KOPT-K1 (cell line): Measurements from ENCODE around the gene NANOG.
"Not testable (repeated sequence)": the region's sequence is repeated elsewhere in the genome, so short reads cannot be mapped to it uniquely, and the experiment has no call there.

Experiments
- H3K27ac ChIP-seq: fragments of 200-600 bp; sonication (generic); 2 replicates; pipeline ENCODE4 v1.5.1; 2016; ENCODE audit warnings: antibody characterized with exemption, mild to moderate bottlenecking, low read depth, low read length; ENCODE audit not compliant: poor library complexity, severe bottlenecking
- H3K36me3 ChIP-seq: fragments of 200-600 bp; sonication (generic); 2 replicates; pipeline ENCODE4 v1.5.1; 2017; ENCODE audit warnings: antibody characterized with exemption, mild to moderate bottlenecking, low read length, moderate library complexity; ENCODE audit not compliant: insufficient read depth
- H3K9me3 ChIP-seq: fragments of 200-600 bp; sonication (generic); 2 replicates; pipeline ENCODE4 v1.5.1; 2017; ENCODE audit warnings: antibody characterized with exemption, low read length, mild to moderate bottlenecking; ENCODE audit not compliant: insufficient read depth, poor library complexity, severe bottlenecking

NANOG gene

GRCh38 chr12:7835116-7835515 is 45.9 kb downstream of the NANOG start:
- no peak overlapping the region for H3K27ac ChIP-seq
- no peaks in the 10 kb centered on the region for H3K36me3 ChIP-seq
- no peaks in the 10 kb centered on the region for H3K9me3 ChIP-seq

GRCh38 chr12:7835766-7836165 is 46.6 kb downstream of the NANOG start:
- no peaks in the 10 kb centered on the region for H3K36me3 ChIP-seq
- no peaks in the 10 kb centered on the region for H3K9me3 ChIP-seq
- H3K27ac ChIP-seq: no peak overlapping the region

GRCh38 chr12:7837366-7837765 is 48.2 kb downstream of the NANOG start:
- Histone ChIP-seq H3K9me3 (no peaks in the 10 kb centered on the region), H3K27ac (no peak overlapping the region), H3K36me3 (no peaks in the 10 kb centered on the region)

- H3K27ac ChIP-seq, H3K36me3 ChIP-seq, H3K9me3 ChIP-seq: not testable (repeated sequence)
These were observed 50.0 kb downstream of the NANOG start for GRCh38 chr12:7839226-7839625.

GRCh38 chr12:7839848-7840247 is 50.6 kb downstream of the NANOG start:
- not testable (repeated sequence) for H3K9me3 ChIP-seq, H3K27ac ChIP-seq, H3K36me3 ChIP-seq

GRCh38 chr12:7842444-7842843 is 53.2 kb downstream of the NANOG start:
- H3K27ac ChIP-seq, H3K9me3 ChIP-seq, H3K36me3 ChIP-seq: not testable (repeated sequence)

- not testable (repeated sequence) for H3K27ac ChIP-seq, H3K9me3 ChIP-seq, H3K36me3 ChIP-seq
These were observed 53.9 kb downstream of the NANOG start for GRCh38 chr12:7843149-7843548.

GRCh38 chr12:7843583-7843982 is 54.4 kb downstream of the NANOG start:
- not testable (repeated sequence) for H3K9me3 ChIP-seq, H3K27ac ChIP-seq, H3K36me3 ChIP-seq

- Histone ChIP-seq H3K36me3 (no peaks in the 10 kb centered on the region), H3K27ac (no peak overlapping the region), H3K9me3 (peaks cover 3% of the 10 kb centered on the region)
These were observed 54.9 kb downstream of the NANOG start for GRCh38 chr12:7844116-7844515.

- not testable (repeated sequence) for H3K36me3 ChIP-seq, H3K27ac ChIP-seq, H3K9me3 ChIP-seq
These were observed 58.3 kb downstream of the NANOG start for GRCh38 chr12:7847226-7848097.

- H3K36me3 ChIP-seq, H3K27ac ChIP-seq, H3K9me3 ChIP-seq: not testable (repeated sequence)
These were observed 58.9 kb downstream of the NANOG start for GRCh38 chr12:7848098-7848422.
